Endothelial cell of umbilical vein (primary cell): ENCODE data around the gene RNF214.
"Not testable (repeated sequence)": the region's sequence is repeated elsewhere in the genome, so short reads cannot be mapped to it uniquely, and the experiment has no call there.

ENCODE experiments used
- MAX ChIP-seq: IDR thresholded peaks from 2 replicates; pipeline ENCODE4 v1.6.1; 2011; ENCODE audit not compliant: insufficient read depth, insufficient read length
- POLR2A ChIP-seq: IDR thresholded peaks from 2 replicates; pipeline ENCODE4 v1.6.1; 2012; ENCODE audit warnings: low read depth, mild to moderate bottlenecking, control low read depth, low read length
- POLR2AphosphoS5 ChIP-seq: IDR thresholded peaks from 2 replicates; pipeline ENCODE4 v1.6.1; 2012; ENCODE audit warnings: low read depth, mild to moderate bottlenecking, control low read depth, low read length, moderate library complexity; ENCODE audit not compliant: insufficient read depth
- TF ChIP-seq, protein P1 (sequence below), 2 donors: IDR thresholded peaks; 1 replicate in 1 of 2; 2 replicates in 1 of 2; pipeline ENCODE4 v1.5.1; 2011; ENCODE audit warnings: low read length in 2 of 2, mild to moderate bottlenecking in 2 of 2, moderate library complexity in 2 of 2, control low read depth in 1 of 2, inconsistent platforms in 1 of 2, low read depth in 1 of 2; ENCODE audit not compliant: insufficient read depth in 1 of 2; ENCODE audit errors: extremely low read depth in 1 of 2

DNA sequence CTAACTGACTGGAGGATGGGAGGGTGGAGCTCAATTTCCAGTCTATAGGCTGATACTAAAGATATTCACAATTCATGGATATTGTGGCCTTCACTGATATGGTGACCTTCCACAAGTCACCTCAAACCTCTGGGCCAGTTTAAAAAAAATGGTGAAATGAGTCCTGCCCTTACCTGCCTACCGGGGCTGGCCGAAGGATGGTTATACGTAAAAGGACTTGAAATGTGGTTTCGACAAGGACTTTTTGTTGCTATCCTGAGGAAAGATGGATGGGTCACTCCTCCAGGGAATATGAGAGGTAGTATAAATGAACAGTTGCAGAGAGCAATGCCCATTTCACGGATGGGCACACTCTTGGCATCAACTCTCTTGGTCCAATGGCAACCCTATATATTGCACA lies 25.0 kb upstream of the RNF214 start:
- TF ChIP-seq, protein P1, sequence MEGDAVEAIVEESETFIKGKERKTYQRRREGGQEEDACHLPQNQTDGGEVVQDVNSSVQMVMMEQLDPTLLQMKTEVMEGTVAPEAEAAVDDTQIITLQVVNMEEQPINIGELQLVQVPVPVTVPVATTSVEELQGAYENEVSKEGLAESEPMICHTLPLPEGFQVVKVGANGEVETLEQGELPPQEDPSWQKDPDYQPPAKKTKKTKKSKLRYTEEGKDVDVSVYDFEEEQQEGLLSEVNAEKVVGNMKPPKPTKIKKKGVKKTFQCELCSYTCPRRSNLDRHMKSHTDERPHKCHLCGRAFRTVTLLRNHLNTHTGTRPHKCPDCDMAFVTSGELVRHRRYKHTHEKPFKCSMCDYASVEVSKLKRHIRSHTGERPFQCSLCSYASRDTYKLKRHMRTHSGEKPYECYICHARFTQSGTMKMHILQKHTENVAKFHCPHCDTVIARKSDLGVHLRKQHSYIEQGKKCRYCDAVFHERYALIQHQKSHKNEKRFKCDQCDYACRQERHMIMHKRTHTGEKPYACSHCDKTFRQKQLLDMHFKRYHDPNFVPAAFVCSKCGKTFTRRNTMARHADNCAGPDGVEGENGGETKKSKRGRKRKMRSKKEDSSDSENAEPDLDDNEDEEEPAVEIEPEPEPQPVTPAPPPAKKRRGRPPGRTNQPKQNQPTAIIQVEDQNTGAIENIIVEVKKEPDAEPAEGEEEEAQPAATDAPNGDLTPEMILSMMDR (IDR thresholded peaks at IDR 0.05; ENCODE audit: extremely low read depth in 1 of 2, insufficient read depth in 1 of 2, low read depth in 1 of 2, low read length in 2 of 2): not testable (repeated sequence)
- not testable (repeated sequence) for TF ChIP-seq POLR2AphosphoS5, MAX, POLR2A
